Hematopoietic multipotent progenitor cell treated with erythropoietin and hydrocortisone succinate and interleukin-3 and kit ligand, for 8 days (in vitro differentiated cells): ENCODE results near the gene LRP1B.
"Not testable (repeated sequence)": the region's sequence is repeated elsewhere in the genome, so short reads cannot be mapped to it uniquely, and the experiment has no call there.

Experiments
- DNase-seq: peaks from one replicate; pipeline ENCODE4 v3.0.0-alpha.2; 2015

Gene LRP1B

GRCh38 chr2:140734992-140735391 is 1395.8 kb downstream of the LRP1B start:
- DNase-seq: no peak

- DNase-seq: no peak
Measured at GRCh38 chr2:140718999-140719398, 1411.8 kb downstream of the LRP1B start.

- DNase-seq: no peak
Measured at GRCh38 chr2:140717481-140717880, 1413.3 kb downstream of the LRP1B start.

GRCh38 chr2:140714586-140714985 is 1416.2 kb downstream of the LRP1B start:
- DNase-seq: no peak

- DNase-seq: no peak
Measured at GRCh38 chr2:140711867-140712266, 1418.9 kb downstream of the LRP1B start.

GRCh38 chr2:140701726-140702125 is 1429.1 kb downstream of the LRP1B start:
- no peak for DNase-seq

GRCh38 chr2:140698636-140699035 is 1432.2 kb downstream of the LRP1B start:
- DNase-seq: no peak

- no peak for DNase-seq
Measured at GRCh38 chr2:140696449-140696848, 1434.4 kb downstream of the LRP1B start.

GRCh38 chr2:140695155-140695554 is 1435.7 kb downstream of the LRP1B start:
- DNase-seq: no peak

- no peak for DNase-seq
Measured at GRCh38 chr2:140687825-140688224, 1443.0 kb downstream of the LRP1B start.

- no peak for DNase-seq
Measured at GRCh38 chr2:140683658-140684057, 1447.2 kb downstream of the LRP1B start.

- no peak for DNase-seq
Measured at GRCh38 chr2:140680862-140681261, 1450.0 kb downstream of the LRP1B start.

GRCh38 chr2:140679752-140680151 is 1451.1 kb downstream of the LRP1B start:
- no peak for DNase-seq

- DNase-seq: no peak
Measured at GRCh38 chr2:140669911-140670310, 1460.9 kb downstream of the LRP1B start.

- no peak for DNase-seq
Measured at GRCh38 chr2:140667203-140667602, 1463.6 kb downstream of the LRP1B start.

GRCh38 chr2:140662504-140662903 is 1468.3 kb downstream of the LRP1B start:
- DNase-seq: no peak

GRCh38 chr2:140658760-140659692 is 1471.8 kb downstream of the LRP1B start:
- no peak for DNase-seq

- no peak for DNase-seq
Measured at GRCh38 chr2:140657657-140658056, 1473.2 kb downstream of the LRP1B start.

GRCh38 chr2:140654565-140654964 is 1476.3 kb downstream of the LRP1B start:
- no peak for DNase-seq

GRCh38 chr2:140650825-140651224 is 1480.0 kb downstream of the LRP1B start:
- no peak for DNase-seq

- not testable (repeated sequence) for DNase-seq
Measured at GRCh38 chr2:140650134-140650533, 1480.7 kb downstream of the LRP1B start.

GRCh38 chr2:140648393-140648792 is 1482.4 kb downstream of the LRP1B start:
- no peak for DNase-seq

- no peak for DNase-seq
Measured at GRCh38 chr2:140643761-140644187, 1487.0 kb downstream of the LRP1B start.

GRCh38 chr2:140641163-140641562 is 1489.7 kb downstream of the LRP1B start:
- DNase-seq: no peak

GRCh38 chr2:140639628-140640027 is 1491.2 kb downstream of the LRP1B start:
- DNase-seq: no peak
